ENCODE measurements around the gene ANTXR1.

Gene ANTXR1

DNA sequence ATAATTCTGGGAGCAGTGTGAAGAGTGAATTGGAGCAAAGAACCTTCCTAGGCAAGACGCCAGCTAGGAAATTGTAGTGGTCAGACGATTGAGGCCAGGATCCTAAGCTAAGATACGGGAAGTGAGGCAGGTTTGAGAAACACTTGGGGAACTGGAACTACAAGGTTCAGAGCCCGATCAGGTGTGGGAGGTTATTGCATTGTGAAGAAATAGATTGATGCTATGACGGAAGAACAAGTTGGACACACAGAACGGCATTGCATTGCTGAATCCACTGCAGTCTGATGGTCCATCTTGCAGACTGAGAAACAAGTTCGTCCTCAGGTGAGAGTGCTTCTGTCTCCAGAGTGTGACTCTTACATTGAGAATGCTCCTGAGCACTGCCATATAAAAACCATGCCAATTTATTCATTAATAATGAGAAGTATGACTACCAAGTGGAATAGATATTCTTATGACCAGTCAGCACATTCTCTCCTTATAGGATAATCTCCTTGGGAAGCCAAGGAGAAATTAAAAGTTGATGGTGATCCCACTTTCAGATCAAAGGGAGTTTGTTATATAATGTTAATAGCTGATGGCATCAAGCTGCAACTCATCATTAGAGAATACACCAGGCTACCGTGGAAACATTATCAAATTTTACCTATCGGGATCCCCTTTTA lies 30.9 kb downstream of the ANTXR1 start:
- peaks cover 13% of the 10 kb centered on the region for H3K27me3 Mint-ChIP-seq
- H3K9me3 Mint-ChIP-seq, result no peaks in the 10 kb centered on the region
- H3K36me3 Mint-ChIP-seq, result no peaks in the 10 kb centered on the region
- ATAC-seq, result no peak
- H3K4me1 Mint-ChIP-seq, result no peaks in the 10 kb centered on the region
- no peak overlapping the region for H3K27ac Mint-ChIP-seq
- no peak overlapping the region for H3K4me3 Mint-ChIP-seq

DNA sequence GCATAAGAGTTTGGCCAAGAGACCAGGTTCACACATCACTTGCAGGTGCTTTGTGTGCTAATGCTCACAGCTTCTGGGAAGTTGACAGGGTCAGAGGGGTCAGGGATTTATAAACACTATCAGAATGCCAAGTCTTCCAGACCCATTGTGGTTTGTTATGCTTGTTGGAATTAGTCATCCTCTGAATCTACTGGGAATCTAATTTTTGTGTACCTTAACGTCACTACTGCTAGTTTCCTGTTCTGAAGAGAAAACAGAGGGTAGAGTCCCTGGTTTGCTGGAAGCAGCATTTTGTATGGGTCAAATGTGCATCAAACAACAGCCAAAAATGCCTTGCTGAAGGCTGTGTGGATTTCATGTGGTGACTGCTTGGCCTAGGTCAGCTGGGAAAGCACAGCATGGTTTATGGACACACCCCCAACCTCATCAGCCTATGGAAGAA lies 33.3 kb downstream of the ANTXR1 start:
- H3K9me3 Mint-ChIP-seq, result no peaks in the 10 kb centered on the region
- no peak overlapping the region for H3K27ac Mint-ChIP-seq
- no peak for ATAC-seq
- no peaks in the 10 kb centered on the region for H3K4me1 Mint-ChIP-seq
- no peak overlapping the region for H3K4me3 Mint-ChIP-seq
- H3K27me3 Mint-ChIP-seq, result peaks cover 13% of the 10 kb centered on the region
- H3K36me3 Mint-ChIP-seq, result no peaks in the 10 kb centered on the region

DNA sequence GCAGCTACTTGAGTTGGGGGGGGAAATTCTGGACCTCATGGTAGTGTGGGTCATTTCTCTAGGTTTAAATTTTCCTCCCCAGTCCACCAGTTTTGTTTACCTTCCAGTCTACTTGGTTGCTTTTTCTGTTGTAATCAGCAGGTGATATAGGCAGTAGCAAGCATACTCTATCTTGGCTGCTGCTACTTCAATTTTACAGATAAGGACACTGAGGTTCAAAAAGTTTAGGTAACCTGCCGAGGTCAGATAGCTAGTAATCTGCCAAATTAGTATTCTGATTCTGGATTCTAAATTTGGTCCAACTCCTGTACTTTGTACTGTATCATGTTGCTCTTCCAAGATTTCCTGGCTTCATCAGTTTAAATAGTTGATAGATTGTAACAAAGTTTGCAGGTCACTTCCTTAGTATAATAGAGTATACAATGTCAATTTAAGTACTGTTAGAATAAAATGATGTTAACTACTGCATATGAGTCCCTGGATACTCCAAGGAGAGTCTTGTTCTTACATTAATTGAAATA lies 34.7 kb downstream of the ANTXR1 start:
- H3K4me1 Mint-ChIP-seq, result no peaks in the 10 kb centered on the region
- H3K4me3 Mint-ChIP-seq, result no peak overlapping the region
- peaks cover 10% of the 10 kb centered on the region for H3K27me3 Mint-ChIP-seq
- H3K27ac Mint-ChIP-seq, result no peak overlapping the region
- no peaks in the 10 kb centered on the region for H3K9me3 Mint-ChIP-seq
- ATAC-seq, result no peak
- no peaks in the 10 kb centered on the region for H3K36me3 Mint-ChIP-seq

DNA sequence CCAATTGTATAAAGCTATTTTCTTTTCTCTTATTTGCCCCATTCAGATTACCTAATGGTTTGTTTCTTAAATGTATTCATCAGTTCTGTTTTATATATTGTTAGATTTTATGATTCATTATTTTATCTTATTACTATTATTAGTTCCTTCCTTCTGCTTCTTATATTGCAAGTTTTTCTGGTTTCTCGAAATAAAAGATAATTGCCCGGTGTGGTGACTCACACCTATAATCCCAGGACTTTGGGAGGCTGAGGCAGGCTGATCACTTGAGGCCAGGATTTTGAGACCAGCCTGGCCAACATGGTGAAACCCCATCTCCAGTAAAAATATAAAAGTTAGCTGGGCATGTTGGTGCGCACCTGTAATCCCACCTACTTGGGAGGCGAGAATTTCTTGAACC lies 37.8 kb downstream of the ANTXR1 start:
- H3K27me3 Mint-ChIP-seq, result peaks cover 15% of the 10 kb centered on the region
- no peak overlapping the region for H3K4me3 Mint-ChIP-seq
- no peaks in the 10 kb centered on the region for H3K4me1 Mint-ChIP-seq
- no peak for ATAC-seq
- H3K9me3 Mint-ChIP-seq, result no peaks in the 10 kb centered on the region
- no peak overlapping the region for H3K27ac Mint-ChIP-seq
- H3K36me3 Mint-ChIP-seq, result no peaks in the 10 kb centered on the region

DNA sequence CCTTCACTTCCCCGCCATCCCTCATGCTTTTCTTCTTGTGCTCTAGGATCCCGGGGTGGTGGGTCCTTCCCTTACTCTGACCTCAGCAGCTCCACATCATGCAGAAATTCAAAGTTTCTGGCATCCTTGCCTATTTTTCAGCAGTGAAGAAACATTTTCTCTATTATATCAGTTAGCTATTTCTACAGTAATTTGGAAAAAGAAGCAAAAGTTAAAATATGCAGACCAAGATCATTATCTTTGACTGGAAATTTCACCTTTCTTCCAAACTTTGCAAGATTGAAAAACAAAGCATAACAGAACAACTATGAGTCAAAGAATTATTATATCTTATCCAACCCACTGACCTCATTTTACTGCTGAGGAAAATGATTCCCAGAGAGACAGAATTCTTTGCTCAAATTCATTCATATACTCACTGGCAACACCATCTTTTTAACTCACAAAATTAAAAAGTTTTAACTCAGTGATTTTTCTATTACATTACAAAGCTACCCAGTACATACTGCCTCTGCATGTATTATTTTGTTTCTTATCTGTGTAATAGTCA lies 40.5 kb downstream of the ANTXR1 start:
- Mint-ChIP-seq H3K4me1 (no peaks in the 10 kb centered on the region), H3K36me3 (no peaks in the 10 kb centered on the region), H3K27ac (no peak overlapping the region), H3K9me3 (no peaks in the 10 kb centered on the region), H3K27me3 (peaks cover 36% of the 10 kb centered on the region), H3K4me3 (no peak overlapping the region)
- ATAC-seq, result no peak

DNA sequence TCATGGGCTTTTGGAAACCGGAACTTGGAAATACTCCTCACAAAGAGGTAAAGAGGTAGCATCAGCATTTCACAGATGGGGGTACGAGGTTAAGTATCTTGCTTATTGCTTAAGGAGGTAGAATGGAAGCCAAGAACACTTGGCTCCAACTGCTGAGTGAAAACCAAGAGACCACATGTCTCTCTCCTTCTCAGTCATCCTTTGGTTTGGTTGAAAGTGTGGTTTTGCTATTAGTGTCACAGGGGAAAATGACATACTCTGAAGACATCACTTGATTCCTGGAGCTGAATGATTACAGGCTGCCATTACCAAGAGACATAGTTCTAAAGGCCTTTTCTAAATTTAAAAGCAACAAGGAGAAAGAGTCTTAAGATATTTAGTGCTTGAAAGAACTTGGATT lies 41.5 kb downstream of the ANTXR1 start:
- no peak overlapping the region for H3K4me3 Mint-ChIP-seq
- ATAC-seq, result peak; percentile 65
- no peak overlapping the region for H3K27ac Mint-ChIP-seq
- no peaks in the 10 kb centered on the region for H3K36me3 Mint-ChIP-seq
- H3K27me3 Mint-ChIP-seq, result peaks cover 45% of the 10 kb centered on the region
- no peaks in the 10 kb centered on the region for H3K4me1 Mint-ChIP-seq
- H3K9me3 Mint-ChIP-seq, result no peaks in the 10 kb centered on the region

DNA sequence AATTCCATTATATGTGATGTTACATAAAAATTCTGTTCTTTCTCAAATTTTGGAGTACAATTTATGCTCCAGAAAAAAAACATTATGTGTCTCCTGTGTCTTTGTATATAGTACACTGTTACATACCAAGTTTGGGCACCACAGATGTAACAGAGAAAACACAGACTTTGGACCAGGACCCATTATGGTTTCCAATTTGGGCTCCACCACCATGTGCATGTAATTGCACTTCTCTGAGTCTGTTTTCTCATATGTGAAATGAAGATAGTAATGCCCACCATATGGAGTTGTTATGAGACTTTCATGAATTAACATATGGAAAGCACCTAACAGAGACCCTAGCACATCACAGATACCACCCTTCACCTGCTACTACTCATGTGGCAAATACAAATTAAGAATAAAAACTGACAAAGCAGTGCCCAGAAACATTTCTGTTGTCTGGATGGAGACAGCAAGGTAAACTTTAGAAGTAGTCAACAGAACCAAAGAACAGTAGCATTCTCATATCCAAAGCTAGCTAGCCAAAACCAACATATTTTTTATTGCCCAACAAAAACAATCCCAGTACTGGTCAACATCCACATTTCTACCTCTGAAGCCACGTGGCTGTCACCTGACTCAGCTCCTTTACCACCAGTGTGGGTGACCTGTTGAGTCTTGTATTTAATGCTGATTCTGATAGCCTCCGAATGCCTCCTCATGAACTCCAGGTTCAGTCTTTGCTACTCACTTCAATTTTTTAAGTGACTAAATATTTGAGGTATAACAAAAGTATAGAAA lies 42.9 kb downstream of the ANTXR1 start:
- H3K9me3 Mint-ChIP-seq, result no peaks in the 10 kb centered on the region
- no peak for ATAC-seq
- H3K36me3 Mint-ChIP-seq, result no peaks in the 10 kb centered on the region
- H3K27ac Mint-ChIP-seq, result no peak overlapping the region
- H3K4me1 Mint-ChIP-seq, result no peaks in the 10 kb centered on the region
- H3K4me3 Mint-ChIP-seq, result no peak overlapping the region
- H3K27me3 Mint-ChIP-seq, result peaks cover 59% of the 10 kb centered on the region

DNA sequence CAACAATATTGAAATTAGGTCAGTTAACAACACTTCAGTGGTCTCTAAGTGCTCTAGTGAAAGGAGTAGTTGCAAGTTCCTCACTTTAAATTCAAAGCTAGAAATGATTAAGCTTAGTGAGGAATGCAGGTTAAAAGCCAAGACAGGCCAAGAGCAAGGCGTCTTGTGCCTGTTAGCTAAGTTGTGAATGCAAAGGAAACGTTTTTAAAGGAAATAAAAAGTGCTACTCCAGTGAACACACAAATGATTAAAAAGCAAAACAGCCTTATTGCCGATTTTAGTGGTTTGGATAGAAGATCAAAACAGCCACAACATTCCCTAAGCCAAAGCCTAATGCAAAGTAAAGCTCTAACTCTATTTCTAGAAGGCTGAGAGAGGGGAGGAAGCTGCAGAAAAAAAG lies 44.7 kb downstream of the ANTXR1 start:
- no peaks in the 10 kb centered on the region for H3K36me3 Mint-ChIP-seq
- H3K27ac Mint-ChIP-seq, result no peak overlapping the region
- no peak overlapping the region for H3K4me3 Mint-ChIP-seq
- ATAC-seq, result no peak
- peaks cover 73% of the 10 kb centered on the region for H3K27me3 Mint-ChIP-seq
- no peaks in the 10 kb centered on the region for H3K4me1 Mint-ChIP-seq
- H3K9me3 Mint-ChIP-seq, result no peaks in the 10 kb centered on the region

DNA sequence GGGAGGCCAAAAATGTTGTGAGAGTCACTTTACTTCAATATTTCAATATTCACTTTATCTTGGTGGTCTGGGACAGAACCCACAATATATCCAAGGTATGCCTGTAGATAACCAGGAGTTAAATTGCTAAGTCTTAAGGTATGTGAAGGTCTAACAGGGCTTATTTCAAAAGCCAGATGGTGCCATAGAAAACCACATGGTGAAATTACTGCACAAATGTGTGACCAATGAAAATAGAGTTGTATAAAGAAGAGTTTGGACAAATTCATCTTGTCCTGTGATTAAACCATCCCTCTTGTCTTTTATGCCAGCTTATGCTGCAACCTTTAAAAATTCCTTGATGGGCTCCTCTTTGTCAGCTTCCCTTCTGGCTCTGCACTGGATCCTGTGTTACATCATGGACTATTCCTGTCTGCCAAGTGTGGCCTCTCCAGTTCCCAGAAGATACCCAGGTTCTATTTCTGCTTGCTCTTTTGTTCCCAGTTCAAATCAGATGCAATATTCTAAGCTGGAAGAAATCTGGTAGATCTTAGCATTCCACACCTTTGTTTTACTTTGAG lies 46.8 kb downstream of the ANTXR1 start:
- Mint-ChIP-seq H3K27ac (no peak overlapping the region), H3K36me3 (no peaks in the 10 kb centered on the region), H3K27me3 (peaks cover 86% of the 10 kb centered on the region), H3K4me1 (no peaks in the 10 kb centered on the region), H3K4me3 (no peak overlapping the region), H3K9me3 (peaks cover 8% of the 10 kb centered on the region)
- ATAC-seq, result no peak

DNA sequence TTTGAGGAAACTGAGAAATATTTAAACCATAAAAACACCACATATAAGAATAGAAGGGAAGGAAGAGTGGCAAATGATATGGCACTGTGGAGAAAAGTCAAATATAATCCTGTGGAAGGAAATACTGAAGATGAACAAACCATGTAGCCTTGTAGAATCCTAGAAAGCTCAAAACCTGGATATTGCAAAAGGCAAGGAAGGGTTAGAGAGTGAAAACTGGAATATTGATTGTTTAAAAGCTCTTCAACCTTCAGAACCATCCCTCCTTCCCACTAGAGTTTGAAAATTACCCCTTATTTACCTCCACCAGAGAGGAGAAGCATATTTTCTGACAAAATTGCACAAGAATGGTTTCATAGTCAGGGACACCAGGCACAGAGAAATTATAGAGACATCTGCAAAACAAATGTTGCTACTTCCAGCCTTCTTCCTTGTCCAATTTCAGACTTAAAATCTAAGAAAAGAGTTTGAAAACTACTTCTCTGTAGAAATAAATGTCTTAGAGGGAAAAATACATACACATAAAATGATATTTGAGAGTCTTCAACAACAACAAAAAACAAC lies 48.0 kb downstream of the ANTXR1 start:
- no peak for ATAC-seq
- no peaks in the 10 kb centered on the region for H3K4me1 Mint-ChIP-seq
- no peak overlapping the region for H3K27ac Mint-ChIP-seq
- no peak overlapping the region for H3K4me3 Mint-ChIP-seq
- H3K36me3 Mint-ChIP-seq, result no peaks in the 10 kb centered on the region
- H3K27me3 Mint-ChIP-seq, result peaks cover 82% of the 10 kb centered on the region
- peaks cover 8% of the 10 kb centered on the region for H3K9me3 Mint-ChIP-seq

DNA sequence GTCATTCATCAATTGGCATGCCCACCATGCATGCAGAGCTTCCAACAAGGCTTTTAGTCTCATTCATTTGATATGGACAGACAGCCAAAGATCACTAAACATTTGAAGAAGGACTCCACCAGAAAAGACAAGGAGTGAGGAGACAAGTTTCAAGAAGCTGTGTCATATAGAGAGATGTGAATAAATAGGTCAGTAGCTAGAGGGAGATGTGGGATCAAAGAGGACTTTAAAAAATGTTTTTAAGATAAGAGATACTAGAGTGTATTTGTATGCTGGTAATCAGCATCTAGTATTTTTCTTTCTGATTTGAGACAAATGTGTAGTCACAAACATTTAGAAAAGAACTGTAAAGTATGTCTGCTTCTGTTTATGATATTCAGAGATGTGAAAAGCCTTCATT lies 48.5 kb downstream of the ANTXR1 start:
- no peaks in the 10 kb centered on the region for H3K36me3 Mint-ChIP-seq
- H3K27ac Mint-ChIP-seq, result no peak overlapping the region
- ATAC-seq, result no peak
- peaks cover 8% of the 10 kb centered on the region for H3K9me3 Mint-ChIP-seq
- H3K4me1 Mint-ChIP-seq, result no peaks in the 10 kb centered on the region
- H3K27me3 Mint-ChIP-seq, result peaks cover 78% of the 10 kb centered on the region
- H3K4me3 Mint-ChIP-seq, result no peak overlapping the region

DNA sequence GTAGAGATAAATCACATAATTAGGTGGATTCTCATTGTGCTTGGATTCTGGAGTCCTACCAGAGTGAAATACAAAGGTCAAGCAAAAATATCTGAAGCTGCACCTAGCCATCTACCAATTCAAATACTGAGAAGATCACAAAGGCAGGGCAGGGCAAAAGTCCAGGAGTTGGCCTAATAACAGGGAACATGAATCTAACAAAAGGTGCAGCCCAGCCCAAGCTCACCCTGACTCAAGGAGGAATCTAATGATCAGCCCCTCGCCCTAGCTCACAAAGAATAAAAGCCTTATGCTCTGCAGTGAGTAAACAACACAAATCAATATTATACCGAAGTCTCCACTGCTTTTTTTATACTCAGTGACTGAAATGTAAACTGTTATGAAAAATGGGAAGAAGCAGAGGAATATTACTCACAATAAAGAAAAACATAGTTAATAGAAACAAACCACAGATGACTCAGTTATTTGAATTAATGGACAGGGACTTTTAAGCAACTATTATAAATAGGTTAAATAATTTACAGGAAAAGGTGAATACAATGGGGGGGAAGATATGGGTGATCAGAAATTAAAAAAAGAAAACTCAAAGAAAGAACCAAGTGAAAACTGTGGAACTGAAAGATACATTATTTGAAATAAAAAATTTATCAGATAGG lies 49.5 kb downstream of the ANTXR1 start:
- Mint-ChIP-seq H3K27ac (no peak overlapping the region), H3K27me3 (peaks cover 77% of the 10 kb centered on the region), H3K36me3 (no peaks in the 10 kb centered on the region), H3K4me1 (no peaks in the 10 kb centered on the region), H3K9me3 (peaks cover 8% of the 10 kb centered on the region), H3K4me3 (no peak overlapping the region)
- ATAC-seq, result no peak

DNA sequence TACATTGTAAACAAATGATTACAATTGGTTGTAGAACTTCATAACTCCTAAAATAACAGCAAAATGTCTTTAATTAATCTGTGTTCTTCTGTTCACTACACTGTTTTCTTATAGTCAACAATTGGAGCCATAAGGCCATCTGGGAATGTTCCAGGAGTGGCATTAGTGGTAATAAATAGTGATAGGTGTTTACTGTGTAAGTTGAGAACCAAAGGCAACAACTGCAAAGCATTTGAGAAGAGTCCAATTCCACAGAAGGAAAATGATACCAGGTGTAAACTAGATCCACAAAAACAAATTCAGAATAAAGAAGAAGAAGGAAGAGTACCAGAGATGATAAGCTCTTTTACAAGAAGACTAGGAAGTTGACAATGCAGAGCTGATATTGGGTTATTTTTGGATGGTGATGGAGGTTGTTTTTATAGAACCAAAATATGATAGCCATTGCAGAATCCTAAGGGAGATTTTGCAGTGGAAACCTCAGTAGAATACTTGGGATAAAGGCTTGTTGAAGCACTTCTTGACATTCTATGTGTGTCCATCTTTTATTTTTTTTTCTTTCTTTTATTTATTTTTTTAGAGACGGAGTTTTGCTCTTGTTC lies 52.9 kb downstream of the ANTXR1 start:
- H3K27me3 Mint-ChIP-seq, result peaks cover 53% of the 10 kb centered on the region

DNA sequence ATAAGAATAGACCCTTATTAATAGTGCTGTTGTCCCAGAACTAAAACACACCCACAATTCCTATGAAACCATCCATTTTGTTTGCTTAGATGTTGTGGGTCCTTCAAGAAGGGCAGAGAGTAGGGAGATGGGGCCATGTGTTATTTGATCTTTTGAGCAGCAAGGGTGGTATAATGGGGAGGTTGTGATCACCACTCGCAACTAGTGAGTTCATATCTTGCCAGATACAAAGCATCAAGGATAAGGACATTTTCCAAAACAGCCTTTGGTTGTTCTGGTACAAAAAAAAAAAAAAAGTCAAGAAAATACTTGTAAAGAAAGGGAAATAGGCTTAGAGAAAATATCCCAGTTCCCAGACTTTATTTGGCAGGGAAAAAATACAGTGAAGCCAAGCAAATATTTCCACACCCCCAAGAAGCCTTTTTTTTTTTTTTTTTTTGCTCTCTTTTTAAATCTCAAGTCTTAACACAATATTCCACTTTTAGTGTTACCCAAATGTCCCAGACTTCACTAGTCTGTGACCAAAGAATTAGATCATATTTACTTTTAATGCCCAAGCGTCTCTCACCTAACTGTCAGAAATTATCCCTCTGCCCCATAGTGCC lies 54.1 kb downstream of the ANTXR1 start:
- Mint-ChIP-seq H3K4me3 (no peak overlapping the region), H3K36me3 (no peaks in the 10 kb centered on the region), H3K27ac (no peak overlapping the region), H3K27me3 (peaks cover 41% of the 10 kb centered on the region), H3K4me1 (no peaks in the 10 kb centered on the region), H3K9me3 (peaks cover 8% of the 10 kb centered on the region)
- ATAC-seq, result no peak

More for the DNA sequence above, 52.9 kb downstream of the ANTXR1 start:
- Mint-ChIP-seq H3K4me1 (no peaks in the 10 kb centered on the region), H3K27ac (no peak overlapping the region), H3K4me3 (no peak overlapping the region), H3K9me3 (peaks cover 8% of the 10 kb centered on the region), H3K36me3 (no peaks in the 10 kb centered on the region)
- no peak for ATAC-seq

Measured in stimulated activated memory B cell treated with anti-CD40 and anti-IgM and Interleukin-4, amounts not matched to agents 10 μg/mL and 1 μg/mL and 100 μg/mL, for 72 hours (primary cell).